Upper lobe of right lung (tissue), 1 donor: ENCODE measurements around the gene LAMA3. TPM values are rescaled to one million over a fixed set of nuclear protein-coding genes. Genes with fewer than 3 reads are reported as not detected.

ENCODE experiments used
- ATAC-seq: fragments of 200-7000 bp; cut with Tn5 transposase; one replicate; pipeline ENCODE4 v1.9.1; 2020; ENCODE audit warnings: mild to moderate bottlenecking, moderate library complexity
- DNase-seq: peaks from one replicate; pipeline ENCODE4 v3.0.0-alpha.2; 2020
- H3K27ac ChIP-seq: fragments of 200-600 bp; one replicate; pipeline ENCODE4 v1.8.0; 2022
- H3K27me3 ChIP-seq: fragments of 200-600 bp; one replicate; pipeline ENCODE4 v1.8.0; 2022; ENCODE audit warnings: mild to moderate bottlenecking
- H3K36me3 ChIP-seq: fragments of 200-600 bp; one replicate; pipeline ENCODE4 v1.8.0; 2022
- H3K4me1 ChIP-seq: fragments of 200-600 bp; one replicate; pipeline ENCODE4 v1.8.0; 2022
- H3K4me3 ChIP-seq: fragments of 200-600 bp; one replicate; pipeline ENCODE4 v1.8.0; 2022; ENCODE audit warnings: mild to moderate bottlenecking
- H3K9me3 ChIP-seq: fragments of 200-600 bp; one replicate; pipeline ENCODE4 v1.8.0; 2022
- intact Hi-C: fragments of 100-400 bp; cut with DNase I; formaldehyde crosslinking; loops from one replicate; pipeline ENCODE4 v1.11.0; 2022
- total RNA-seq: library from RNA; stranded (reverse); fragmentation: NEBNext Ultra II Directional; extraction: Animal tissue kit (Norgen Biotek cat#: 25700); gene quantifications from one replicate; pipeline ENCODE4 v1.2.1, GENCODE V29; 2021
- TF ChIP-seq, protein P1 (sequence below): fragments of 200-600 bp; IDR thresholded peaks from one replicate; pipeline ENCODE4 v1.8.0; 2022; ENCODE audit warnings: antibody characterized with exemption
- donor health status: DM: no; HTN: yes; CAD: no; lungs with severe emphysema.

LAMA3 gene
- total RNA-seq, 1 donor from 2014 or later: 139 TPM

DNA sequence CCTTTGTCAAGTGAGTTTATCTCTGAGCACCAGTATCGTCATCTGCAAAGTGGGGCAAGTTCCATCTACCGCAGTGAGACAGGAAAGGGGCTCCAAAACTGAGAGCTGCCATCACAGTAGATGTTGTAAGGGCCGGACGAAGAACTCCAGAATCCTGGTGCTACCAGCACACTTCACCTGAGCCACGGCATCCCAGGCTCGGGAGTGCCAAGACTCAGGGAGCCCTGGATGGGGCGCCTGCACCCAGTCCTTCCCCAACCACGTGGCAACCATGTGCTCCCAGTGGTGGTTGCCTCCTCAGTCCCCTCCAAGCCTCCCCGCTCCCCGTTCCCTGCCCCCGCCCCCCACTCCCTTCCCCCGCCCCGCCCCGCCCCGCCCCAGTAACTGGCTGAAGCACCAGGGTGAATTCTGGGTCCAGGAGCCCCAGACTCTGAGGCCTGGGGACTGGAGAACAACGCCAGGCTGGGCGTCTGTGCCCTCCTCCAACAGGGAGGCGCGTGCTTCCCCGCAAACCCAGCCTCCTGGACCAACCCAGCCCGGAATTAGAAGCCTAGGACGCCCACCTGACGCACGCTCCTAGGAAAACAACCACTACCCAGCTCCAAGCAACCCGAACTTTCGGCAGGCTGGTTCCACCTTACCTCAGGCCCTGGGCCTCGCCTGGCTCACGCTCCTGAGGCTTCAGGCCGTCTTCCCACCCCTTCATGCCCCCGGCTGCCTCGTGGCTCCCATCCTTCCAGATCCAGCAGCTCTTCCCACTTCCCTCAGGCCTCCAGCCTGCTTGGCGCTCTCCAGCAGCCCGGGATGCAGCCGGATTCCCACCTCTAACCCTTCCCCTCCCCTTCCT lies 67.6 kb downstream of the LAMA3 start:
- Histone ChIP-seq H3K4me1 (no peaks in the 10 kb centered on the region), H3K27ac (no peak overlapping the region), H3K27me3 (no peaks in the 10 kb centered on the region), H3K4me3 (no peak overlapping the region), H3K36me3 (no peaks in the 10 kb centered on the region), H3K9me3 (no peaks in the 10 kb centered on the region)
- TF ChIP-seq, protein P1, sequence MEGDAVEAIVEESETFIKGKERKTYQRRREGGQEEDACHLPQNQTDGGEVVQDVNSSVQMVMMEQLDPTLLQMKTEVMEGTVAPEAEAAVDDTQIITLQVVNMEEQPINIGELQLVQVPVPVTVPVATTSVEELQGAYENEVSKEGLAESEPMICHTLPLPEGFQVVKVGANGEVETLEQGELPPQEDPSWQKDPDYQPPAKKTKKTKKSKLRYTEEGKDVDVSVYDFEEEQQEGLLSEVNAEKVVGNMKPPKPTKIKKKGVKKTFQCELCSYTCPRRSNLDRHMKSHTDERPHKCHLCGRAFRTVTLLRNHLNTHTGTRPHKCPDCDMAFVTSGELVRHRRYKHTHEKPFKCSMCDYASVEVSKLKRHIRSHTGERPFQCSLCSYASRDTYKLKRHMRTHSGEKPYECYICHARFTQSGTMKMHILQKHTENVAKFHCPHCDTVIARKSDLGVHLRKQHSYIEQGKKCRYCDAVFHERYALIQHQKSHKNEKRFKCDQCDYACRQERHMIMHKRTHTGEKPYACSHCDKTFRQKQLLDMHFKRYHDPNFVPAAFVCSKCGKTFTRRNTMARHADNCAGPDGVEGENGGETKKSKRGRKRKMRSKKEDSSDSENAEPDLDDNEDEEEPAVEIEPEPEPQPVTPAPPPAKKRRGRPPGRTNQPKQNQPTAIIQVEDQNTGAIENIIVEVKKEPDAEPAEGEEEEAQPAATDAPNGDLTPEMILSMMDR: no peak
- no peak for DNase-seq
- intact Hi-C loops: no loop called here
- peak; percentile 17 for ATAC-seq

DNA sequence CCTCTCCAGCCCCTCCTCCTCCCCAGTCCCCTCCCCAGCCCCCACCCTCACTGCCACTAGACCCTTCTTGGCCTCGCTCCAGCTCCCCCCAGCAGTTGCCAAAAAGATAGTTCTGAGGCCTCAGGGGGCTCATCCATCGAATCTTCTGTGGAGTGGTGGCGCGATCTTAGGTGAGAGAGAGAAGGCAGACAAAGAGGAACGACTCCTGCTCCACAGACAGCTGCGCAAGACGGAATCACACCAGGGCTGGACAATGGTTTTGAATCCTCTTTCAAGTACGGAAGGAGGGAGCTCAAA lies 68.1 kb downstream of the LAMA3 start:
- ATAC-seq (no peak), DNase-seq (no peak)
- Histone ChIP-seq H3K36me3 (no peaks in the 10 kb centered on the region), H3K9me3 (no peaks in the 10 kb centered on the region), H3K4me1 (no peaks in the 10 kb centered on the region), H3K27me3 (no peaks in the 10 kb centered on the region), H3K4me3 (no peak overlapping the region), H3K27ac (no peak overlapping the region)
- intact Hi-C loops: no loop called here
- TF ChIP-seq, protein P1: no peak

DNA sequence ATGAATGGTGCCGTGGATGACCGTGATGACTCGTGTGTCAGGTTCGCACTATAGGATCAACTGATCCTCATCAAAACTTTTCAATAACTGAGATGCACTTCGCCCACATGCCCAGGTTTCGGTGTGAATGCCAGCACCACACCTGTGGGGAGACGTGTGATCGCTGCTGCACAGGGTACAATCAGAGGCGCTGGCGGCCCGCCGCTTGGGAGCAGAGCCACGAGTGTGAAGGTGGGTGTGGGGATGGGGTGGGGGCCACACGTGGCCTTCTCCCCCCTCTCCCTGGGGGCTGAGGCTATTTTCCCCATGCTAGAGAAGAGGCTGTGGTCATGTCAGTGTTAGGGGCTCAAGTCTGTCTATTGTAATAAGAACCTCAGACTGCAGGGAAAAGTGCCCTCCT lies 69.0 kb downstream of the LAMA3 start:
- no peaks in the 10 kb centered on the region for H3K4me1 ChIP-seq
- H3K36me3 ChIP-seq: no peaks in the 10 kb centered on the region
- TF ChIP-seq, protein P1: no peak
- intact Hi-C loops: no loop called here
- ATAC-seq (no peak), DNase-seq (no peak)
- H3K27me3 ChIP-seq: no peaks in the 10 kb centered on the region
- H3K9me3 ChIP-seq: no peaks in the 10 kb centered on the region
- H3K4me3 ChIP-seq: no peak overlapping the region
- H3K27ac ChIP-seq: no peak overlapping the region

DNA sequence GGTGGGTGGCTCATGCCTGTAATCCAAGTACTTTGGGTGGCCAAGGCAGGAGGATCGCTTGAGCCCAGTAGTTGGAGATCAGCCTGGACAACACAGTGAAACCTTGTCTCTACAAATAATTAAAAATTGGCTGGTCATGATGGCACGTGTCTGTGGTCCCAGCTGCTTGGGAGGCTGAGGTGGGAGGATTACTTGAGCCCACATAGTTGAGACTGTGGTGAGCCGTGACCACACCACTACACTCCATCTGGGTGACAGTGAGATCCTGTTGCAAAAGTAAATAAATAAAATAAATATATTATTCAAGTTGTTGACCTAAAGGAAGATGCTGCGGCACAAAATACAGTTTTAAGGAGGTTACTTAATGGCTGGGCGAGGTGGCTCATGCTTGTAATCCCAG lies 72.7 kb downstream of the LAMA3 start:
- no peaks in the 10 kb centered on the region for H3K9me3 ChIP-seq
- no peak for ATAC-seq
- no peaks in the 10 kb centered on the region for H3K36me3 ChIP-seq
- H3K4me3 ChIP-seq: no peak overlapping the region
- TF ChIP-seq, protein P1: no peak
- intact Hi-C loops: no loop called here
- no peaks in the 10 kb centered on the region for H3K27me3 ChIP-seq
- DNase-seq: no peak
- H3K4me1 ChIP-seq: no peaks in the 10 kb centered on the region
- H3K27ac ChIP-seq: no peak overlapping the region

DNA sequence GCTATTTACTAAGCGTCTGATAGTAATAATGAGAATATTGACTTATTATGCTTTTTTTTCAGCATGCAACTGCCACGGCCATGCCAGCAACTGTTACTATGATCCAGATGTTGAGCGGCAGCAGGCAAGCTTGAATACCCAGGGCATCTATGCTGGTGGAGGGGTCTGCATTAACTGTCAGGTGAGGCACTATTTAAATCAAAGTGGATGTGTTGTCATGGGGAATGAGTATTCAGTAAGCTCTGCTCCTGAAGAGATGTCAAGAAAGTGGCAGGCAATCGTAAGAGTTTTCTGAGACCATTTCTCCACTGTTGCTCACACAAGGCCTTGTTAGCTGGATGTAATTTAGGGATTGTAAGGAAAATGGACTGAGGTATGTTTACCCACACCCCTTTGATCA lies 74.1 kb downstream of the LAMA3 start:
- H3K36me3 ChIP-seq: no peaks in the 10 kb centered on the region
- DNase-seq (no peak), ATAC-seq (no peak)
- no peaks in the 10 kb centered on the region for H3K9me3 ChIP-seq
- TF ChIP-seq, protein P1: no peak
- intact Hi-C loops: no loop called here
- H3K4me1 ChIP-seq: no peaks in the 10 kb centered on the region
- H3K27me3 ChIP-seq: no peaks in the 10 kb centered on the region
- no peak overlapping the region for H3K27ac ChIP-seq
- H3K4me3 ChIP-seq: no peak overlapping the region

DNA sequence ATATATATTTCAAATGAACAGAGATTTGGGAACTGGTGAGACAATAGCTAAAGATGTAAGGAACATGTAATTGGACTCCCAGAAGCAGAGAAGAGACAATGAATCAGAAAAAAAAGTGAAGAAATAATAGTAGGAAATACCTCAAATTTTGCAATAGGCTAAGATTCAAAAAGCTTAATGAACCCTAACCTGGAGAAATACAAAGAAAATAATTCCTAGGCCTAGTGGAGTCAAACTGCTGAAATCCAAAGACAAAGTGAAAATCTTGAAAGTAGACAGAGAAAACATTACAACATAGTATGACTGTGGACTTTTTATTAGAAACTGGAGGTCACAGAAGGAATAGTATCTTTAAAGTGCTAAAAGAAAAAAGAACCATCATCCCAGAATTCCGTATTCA lies 76.7 kb downstream of the LAMA3 start:
- Histone ChIP-seq H3K9me3 (no peaks in the 10 kb centered on the region), H3K27me3 (no peaks in the 10 kb centered on the region), H3K27ac (no peak overlapping the region), H3K4me1 (no peaks in the 10 kb centered on the region), H3K36me3 (no peaks in the 10 kb centered on the region), H3K4me3 (no peak overlapping the region)
- TF ChIP-seq, protein P1: no peak
- no peak for DNase-seq
- intact Hi-C loops: no loop called here
- no peak for ATAC-seq
